HG03097 (cell line): ENCODE results near the gene PDE4B.
"Not testable (repeated sequence)": the region's sequence is repeated elsewhere in the genome, so short reads cannot be mapped to it uniquely, and the experiment has no call there.

Experiments
- ATAC-seq: cut with Tn5 transposase; IDR thresholded peaks from one replicate; pipeline ENCODE4 v1.9.1; 2021; ENCODE audit not compliant: unreplicated experiment, low FRiP score

PDE4B gene

GRCh38 chr1:65949230-65949626 lies 156.5 kb downstream of the PDE4B start:
- no peak for ATAC-seq

- ATAC-seq = no peak
Observed at GRCh38 chr1:65949933-65950332, 157.2 kb downstream of the PDE4B start.

GRCh38 chr1:65952696-65953095 lies 160.0 kb downstream of the PDE4B start:
- no peak for ATAC-seq

GRCh38 chr1:65953170-65953569 lies 160.5 kb downstream of the PDE4B start:
- ATAC-seq = no peak

- no peak for ATAC-seq
Observed at GRCh38 chr1:65955071-65955470, 162.4 kb downstream of the PDE4B start.

- no peak for ATAC-seq
Observed at GRCh38 chr1:65955503-65955902, 162.8 kb downstream of the PDE4B start.

- ATAC-seq = no peak
Observed at GRCh38 chr1:65958561-65959350, 166.1 kb downstream of the PDE4B start.

GRCh38 chr1:65959896-65960567 lies 167.3 kb downstream of the PDE4B start:
- ATAC-seq = no peak

GRCh38 chr1:65963156-65963888 lies 170.6 kb downstream of the PDE4B start:
- ATAC-seq = no peak

- no peak for ATAC-seq
Observed at GRCh38 chr1:65964123-65964522, 171.4 kb downstream of the PDE4B start.

- no peak for ATAC-seq
Observed at GRCh38 chr1:65965112-65965996, 172.7 kb downstream of the PDE4B start.

GRCh38 chr1:65967492-65967891 lies 174.8 kb downstream of the PDE4B start:
- not testable (repeated sequence) for ATAC-seq

GRCh38 chr1:65971547-65971946 lies 178.9 kb downstream of the PDE4B start:
- no peak for ATAC-seq

- no peak for ATAC-seq
Observed at GRCh38 chr1:65975708-65976107, 183.0 kb downstream of the PDE4B start.

GRCh38 chr1:65979136-65980044 lies 186.7 kb downstream of the PDE4B start:
- no peak for ATAC-seq

- no peak for ATAC-seq
Observed at GRCh38 chr1:65980237-65980636, 187.5 kb downstream of the PDE4B start.

- ATAC-seq = no peak
Observed at GRCh38 chr1:65983500-65983899, 190.8 kb downstream of the PDE4B start.

- no peak for ATAC-seq
Observed at GRCh38 chr1:65985393-65986066, 192.8 kb downstream of the PDE4B start.

- no peak for ATAC-seq
Observed at GRCh38 chr1:65986146-65986545, 193.5 kb downstream of the PDE4B start.
